Calu3 (cell line): Measurements from ENCODE around the gene CXCL12. TPM values are rescaled to one million over a fixed set of nuclear protein-coding genes. Genes with fewer than 3 reads are reported as not detected.

Experiments
- BruUV-seq: library from RNA; stranded (reverse); fragments of 400-500 nt; replicated peaks from 2 replicates; lab custom pipeline; 2021; lab: Mats Ljungman, UMichigan
- CTCF ChIA-PET: fragments of 300-600 bp; sonication (Branson Sonifier 250); formaldehyde crosslinking; loops from one replicate; lab custom pipeline; 2022; ENCODE audit warnings: antibody characterized with exemption; lab: Charles Lee
- DNase-seq: peaks from one replicate; pipeline ENCODE4 v3.0.0; 2022
- H3K27ac Mint-ChIP-seq: one replicate; pipeline ENCODE4 v1.8.0; 2022; ENCODE audit warnings: mixed read lengths; ENCODE audit not compliant: unreplicated experiment
- H3K27me3 Mint-ChIP-seq: one replicate; pipeline ENCODE4 v1.8.0; 2022; ENCODE audit warnings: mixed read lengths; ENCODE audit not compliant: unreplicated experiment
- H3K36me3 Mint-ChIP-seq: one replicate; pipeline ENCODE4 v1.8.0; 2022; ENCODE audit warnings: mild to moderate bottlenecking, moderate library complexity, mixed read lengths; ENCODE audit not compliant: insufficient read depth, unreplicated experiment
- H3K4me1 Mint-ChIP-seq: one replicate; pipeline ENCODE4 v1.8.0; 2022; ENCODE audit warnings: mild to moderate bottlenecking, low read depth, mixed read lengths; ENCODE audit not compliant: unreplicated experiment
- H3K4me3 Mint-ChIP-seq: one replicate; pipeline ENCODE4 v1.8.0; 2022; ENCODE audit warnings: mild to moderate bottlenecking, low read depth, moderate library complexity, mixed read lengths; ENCODE audit not compliant: unreplicated experiment
- H3K9me3 Mint-ChIP-seq: one replicate; pipeline ENCODE4 v1.8.0; 2022; ENCODE audit warnings: low read depth, mixed read lengths; ENCODE audit not compliant: unreplicated experiment
- intact Hi-C: fragments of 100-400 bp; cut with micrococcal nuclease; formaldehyde crosslinking; loops from one replicate; pipeline ENCODE4 v1.10.0; 2022; ENCODE audit not compliant: unreplicated experiment
- total RNA-seq: library from RNA; stranded (reverse); gene quantifications from 2 replicates; pipeline ENCODE4 v1.2.3, GENCODE V29; 2022
- TF ChIP-seq, protein P1 (sequence below): fragments of 200-600 bp; IDR thresholded peaks from one replicate; pipeline ENCODE4 v1.8.0; 2022; ENCODE audit warnings: antibody characterized with exemption; ENCODE audit not compliant: unreplicated experiment

The CXCL12 gene
- total RNA-seq, 1 experiment from 2014 or later = not detected

DNA sequence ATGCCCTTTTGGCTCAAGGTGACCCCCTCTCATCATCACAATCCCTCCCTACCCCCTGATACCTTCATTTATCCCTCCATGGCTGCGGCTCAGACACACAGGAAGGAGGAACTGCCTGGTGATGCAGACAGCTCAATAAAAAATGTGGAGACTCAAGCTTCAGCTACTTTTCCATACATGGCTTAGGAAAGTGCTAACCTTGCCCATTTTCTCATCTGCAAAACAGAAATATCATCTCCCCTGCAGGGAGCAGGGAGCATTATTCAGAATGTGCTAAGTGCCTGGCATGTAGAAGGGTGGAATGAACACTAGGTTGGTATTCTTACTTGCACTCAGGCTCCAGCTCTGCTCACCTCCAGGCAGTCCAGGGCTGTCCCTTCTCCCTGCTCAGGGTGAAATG, 23.8 kb downstream of the CXCL12 start:
- no peaks in the 10 kb centered on the region for H3K9me3 Mint-ChIP-seq
- no peaks in the 10 kb centered on the region for H3K36me3 Mint-ChIP-seq
- CTCF ChIA-PET = no interaction called here
- H3K4me1 Mint-ChIP-seq = no peaks in the 10 kb centered on the region
- TF ChIP-seq, protein P1, sequence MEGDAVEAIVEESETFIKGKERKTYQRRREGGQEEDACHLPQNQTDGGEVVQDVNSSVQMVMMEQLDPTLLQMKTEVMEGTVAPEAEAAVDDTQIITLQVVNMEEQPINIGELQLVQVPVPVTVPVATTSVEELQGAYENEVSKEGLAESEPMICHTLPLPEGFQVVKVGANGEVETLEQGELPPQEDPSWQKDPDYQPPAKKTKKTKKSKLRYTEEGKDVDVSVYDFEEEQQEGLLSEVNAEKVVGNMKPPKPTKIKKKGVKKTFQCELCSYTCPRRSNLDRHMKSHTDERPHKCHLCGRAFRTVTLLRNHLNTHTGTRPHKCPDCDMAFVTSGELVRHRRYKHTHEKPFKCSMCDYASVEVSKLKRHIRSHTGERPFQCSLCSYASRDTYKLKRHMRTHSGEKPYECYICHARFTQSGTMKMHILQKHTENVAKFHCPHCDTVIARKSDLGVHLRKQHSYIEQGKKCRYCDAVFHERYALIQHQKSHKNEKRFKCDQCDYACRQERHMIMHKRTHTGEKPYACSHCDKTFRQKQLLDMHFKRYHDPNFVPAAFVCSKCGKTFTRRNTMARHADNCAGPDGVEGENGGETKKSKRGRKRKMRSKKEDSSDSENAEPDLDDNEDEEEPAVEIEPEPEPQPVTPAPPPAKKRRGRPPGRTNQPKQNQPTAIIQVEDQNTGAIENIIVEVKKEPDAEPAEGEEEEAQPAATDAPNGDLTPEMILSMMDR = no peak
- intact Hi-C loops = no loop called here
- H3K27ac Mint-ChIP-seq = no peak overlapping the region
- H3K27me3 Mint-ChIP-seq = peaks cover 69% of the 10 kb centered on the region
- BruUV-seq = no TSS peak
- H3K4me3 Mint-ChIP-seq = no peak overlapping the region
- DNase-seq = no peak

- no peaks in the 10 kb centered on the region for H3K4me1 Mint-ChIP-seq
These were observed 26.7 kb downstream of the CXCL12 start for GRCh38 chr10:44358080-44358771.

DNA sequence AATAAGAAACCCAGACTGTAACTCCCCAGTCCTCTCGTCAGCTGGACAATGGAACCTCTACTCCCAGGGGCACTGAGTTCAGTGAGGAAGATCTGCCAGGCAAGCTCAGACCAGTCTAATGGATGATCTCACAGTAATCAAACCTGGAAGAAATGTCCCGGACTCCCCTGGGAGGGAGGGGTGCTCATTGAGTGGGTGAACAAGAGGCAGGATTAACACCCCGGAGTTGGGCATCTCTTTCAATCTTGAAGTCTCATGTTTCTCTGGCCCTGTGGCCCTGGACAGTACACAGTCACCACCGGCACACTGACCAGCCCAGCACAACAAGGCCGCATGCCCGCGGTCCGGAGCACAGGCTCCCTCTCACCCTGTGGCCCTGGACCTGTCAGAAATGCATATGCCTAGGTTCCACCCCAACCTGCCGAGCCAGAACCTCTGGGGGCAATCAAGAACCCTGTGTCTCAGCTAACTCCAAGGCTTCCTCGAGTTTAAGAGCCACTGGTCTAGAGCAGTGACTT, 27.8 kb downstream of the CXCL12 start:
- Mint-ChIP-seq H3K36me3 (no peaks in the 10 kb centered on the region), H3K27me3 (peaks cover 56% of the 10 kb centered on the region), H3K4me3 (no peak overlapping the region), H3K9me3 (no peaks in the 10 kb centered on the region), H3K27ac (no peak overlapping the region), H3K4me1 (no peaks in the 10 kb centered on the region)
- no TSS peak for BruUV-seq
- TF ChIP-seq, protein P1 = no peak
- DNase-seq = no peak
- CTCF ChIA-PET = no interaction called here
- intact Hi-C loops = no loop called here

More at GRCh38 chr10:44358080-44358771, 26.7 kb downstream of the CXCL12 start:
- Mint-ChIP-seq H3K4me3 (no peak overlapping the region), H3K36me3 (no peaks in the 10 kb centered on the region), H3K27ac (no peak overlapping the region), H3K27me3 (peaks cover 47% of the 10 kb centered on the region), H3K9me3 (no peaks in the 10 kb centered on the region)
- TF ChIP-seq, protein P1 = no peak
- no TSS peak for BruUV-seq
- no peak for DNase-seq
- CTCF ChIA-PET = no interaction called here
- intact Hi-C loops = no loop called here

DNA sequence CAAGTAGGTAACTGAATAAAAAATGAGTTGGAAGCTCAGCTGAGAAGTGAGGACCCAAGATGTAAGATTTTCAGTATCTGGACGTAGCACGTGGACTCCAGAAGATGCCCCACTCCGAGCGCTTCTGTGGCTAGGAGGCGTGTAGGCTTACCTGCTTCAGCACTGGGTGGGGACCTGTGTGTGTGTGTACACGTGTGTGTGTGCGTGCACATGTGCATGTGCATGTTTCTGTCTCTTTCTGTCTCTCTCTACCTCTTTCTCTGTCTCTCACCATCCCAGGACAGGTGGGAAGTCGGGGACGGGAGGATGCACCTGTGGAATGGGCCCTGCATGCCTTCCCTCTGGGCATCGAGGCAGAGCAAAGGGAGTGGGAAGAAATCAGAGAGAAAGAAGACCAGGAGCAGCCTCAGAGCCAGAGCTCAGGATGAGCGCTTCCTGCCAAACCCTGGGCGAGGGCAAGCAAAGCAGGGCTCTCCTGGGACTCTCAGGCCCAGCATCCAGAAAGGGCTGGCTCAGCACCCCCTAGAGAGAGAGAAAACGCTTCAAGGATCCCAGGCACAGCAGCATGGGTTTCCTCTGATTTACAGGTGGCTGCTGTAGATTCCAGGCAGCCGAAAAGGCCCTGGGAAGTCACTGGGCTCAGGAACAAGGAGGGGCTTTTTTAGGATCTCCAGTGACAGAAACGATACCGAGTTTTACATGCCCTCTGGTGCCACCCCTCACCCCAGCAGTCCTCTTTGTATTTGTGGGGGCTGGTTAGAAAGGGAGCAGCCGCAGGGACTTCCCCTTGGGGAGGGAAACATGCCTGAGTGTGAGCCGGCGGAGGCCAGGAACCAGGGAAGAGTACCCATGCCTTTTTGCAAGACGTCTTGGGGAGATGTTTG, 28.5 kb downstream of the CXCL12 start:
- peaks cover 60% of the 10 kb centered on the region for H3K27me3 Mint-ChIP-seq
- TF ChIP-seq, protein P1 = no peak
- no TSS peak for BruUV-seq
- CTCF ChIA-PET = no interaction called here
- no peaks in the 10 kb centered on the region for H3K9me3 Mint-ChIP-seq
- intact Hi-C loops = no loop called here
- H3K4me3 Mint-ChIP-seq = no peak overlapping the region
- no peaks in the 10 kb centered on the region for H3K4me1 Mint-ChIP-seq
- H3K27ac Mint-ChIP-seq = no peak overlapping the region
- H3K36me3 Mint-ChIP-seq = no peaks in the 10 kb centered on the region
- DNase-seq = no peak
